Hindlimb muscle (tissue), 1 donor: Measurements from ENCODE around the gene MTREX. TPM values are rescaled to one million over a fixed set of nuclear protein-coding genes. Genes with fewer than 3 reads are reported as not detected.

ENCODE experiments used
- DNase-seq: peaks from one replicate; pipeline ENCODE4 v3.0.0-alpha.2; 2013
- polyA plus RNA-seq: library from polyadenylated mRNA; unstranded; fragments of 120-200 nt; gene quantifications from one replicate; pipeline ENCODE4 v1.2.1, GENCODE V29; 2013; ENCODE audit not compliant: insufficient read length

The MTREX gene
- polyA plus RNA-seq, 1 donor: 58.0 TPM

GRCh38 chr5:55385227-55385626 lies 77.4 kb downstream of the MTREX start:
- DNase-seq: no peak

DNA sequence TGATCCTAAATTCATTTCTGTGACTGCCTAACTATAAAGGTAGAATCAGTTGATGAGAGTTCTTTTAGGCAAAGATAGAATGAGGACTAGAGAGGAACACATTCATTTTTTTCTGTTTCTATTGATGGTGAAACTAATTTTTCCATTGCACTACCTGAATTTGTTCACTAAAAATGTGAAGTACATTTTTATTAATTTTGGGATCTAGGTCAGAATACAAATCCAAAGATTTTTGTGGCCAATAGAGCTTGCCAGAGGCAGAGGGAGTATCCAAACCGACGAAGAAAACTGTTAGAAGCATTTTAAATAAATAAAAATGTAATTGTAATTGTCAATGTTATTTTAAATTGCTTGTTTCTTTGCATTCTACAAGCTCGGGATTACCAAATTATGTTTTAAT lies 78.1 kb downstream of the MTREX start:
- peak; percentile 24 for DNase-seq

DNA sequence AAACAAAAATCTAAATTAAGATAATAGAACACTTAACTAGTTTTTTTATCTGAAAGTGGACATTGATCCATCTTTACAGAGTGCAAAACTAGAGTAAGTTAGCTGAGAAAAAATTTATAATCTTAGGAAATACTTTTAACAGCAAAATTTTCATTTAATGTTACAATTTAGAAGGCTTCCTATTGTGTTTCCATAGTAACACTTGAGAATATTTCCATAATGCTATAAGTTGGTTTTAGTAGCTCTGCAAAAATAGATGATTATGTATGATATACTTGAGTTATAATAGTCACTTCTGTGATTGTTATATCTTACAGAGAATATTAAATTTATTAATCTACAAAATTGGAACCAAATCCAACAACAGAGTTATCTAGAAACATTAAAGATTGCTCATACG lies 78.6 kb downstream of the MTREX start:
- DNase-seq: no peak

GRCh38 chr5:55387865-55388264 lies 80.1 kb downstream of the MTREX start:
- DNase-seq: no peak

DNA sequence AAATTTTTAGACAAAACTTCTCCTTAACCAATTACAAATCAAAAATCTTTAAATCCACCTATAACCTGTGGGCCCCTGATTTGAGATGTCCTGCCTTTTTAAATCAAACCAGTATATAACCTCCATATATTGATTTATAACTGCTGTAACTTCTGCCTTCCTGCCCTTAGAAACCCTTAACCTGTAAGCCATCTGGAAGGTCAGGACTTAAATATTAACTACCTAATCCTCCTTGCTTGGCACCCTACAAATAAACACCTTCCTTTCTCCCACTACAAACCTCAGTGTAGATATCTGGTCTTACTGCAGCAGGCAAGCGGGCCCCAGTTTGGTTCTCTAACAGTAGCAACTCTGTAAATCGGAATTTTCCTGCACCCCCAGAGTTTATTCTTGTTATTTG lies 83.9 kb downstream of the MTREX start:
- DNase-seq: no peak

GRCh38 chr5:55392669-55393068 lies 84.9 kb downstream of the MTREX start:
- no peak for DNase-seq

DNA sequence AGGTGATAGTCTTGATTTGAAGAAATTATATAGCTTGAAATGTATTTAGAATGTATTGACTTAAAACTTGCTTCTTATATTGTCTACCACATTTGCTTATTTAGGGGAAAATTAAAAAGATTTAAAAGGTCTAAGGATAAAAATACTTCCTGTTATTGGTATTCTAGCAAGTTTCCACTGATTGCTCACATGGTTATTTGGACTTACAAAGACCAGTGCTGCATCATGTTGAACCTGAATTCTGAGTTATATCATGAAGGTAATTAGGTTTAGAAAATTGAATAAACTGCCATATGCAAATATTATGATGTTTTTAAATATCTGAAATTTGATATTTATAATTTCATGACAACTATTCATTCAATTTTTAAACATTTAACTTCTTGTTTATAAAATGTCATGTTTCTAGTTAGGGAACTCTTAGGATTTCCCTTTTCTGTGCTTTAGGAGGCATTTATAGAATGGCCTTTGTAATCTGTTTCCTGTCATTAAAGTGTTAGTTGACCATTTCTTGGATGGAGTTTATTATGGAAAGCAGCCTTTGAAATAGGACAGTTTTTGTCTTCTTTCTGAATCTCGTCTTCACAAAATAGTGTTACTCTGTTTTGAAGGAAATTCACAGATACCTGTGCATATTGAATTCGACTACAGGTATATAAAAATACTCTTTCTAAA lies 85.8 kb downstream of the MTREX start:
- no peak for DNase-seq

DNA sequence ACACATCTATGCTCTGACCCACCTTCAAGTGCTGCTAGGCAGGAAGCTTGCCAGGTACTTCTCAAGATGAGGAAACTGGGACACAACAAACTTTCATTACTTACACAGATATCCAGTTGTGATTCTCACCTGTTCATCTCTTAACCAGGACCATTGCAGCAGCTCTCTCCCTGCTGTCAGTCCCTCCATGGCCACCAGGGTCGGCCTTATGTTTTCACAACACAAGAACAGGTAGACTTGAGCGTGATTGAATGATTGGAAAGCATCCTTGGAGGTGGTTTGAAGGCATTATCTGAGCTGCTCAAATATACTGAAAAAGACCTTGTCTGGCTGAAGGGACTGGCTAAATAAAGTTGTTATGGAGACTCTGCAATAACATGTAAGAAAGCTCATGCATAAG lies 94.4 kb downstream of the MTREX start:
- no peak for DNase-seq

DNA sequence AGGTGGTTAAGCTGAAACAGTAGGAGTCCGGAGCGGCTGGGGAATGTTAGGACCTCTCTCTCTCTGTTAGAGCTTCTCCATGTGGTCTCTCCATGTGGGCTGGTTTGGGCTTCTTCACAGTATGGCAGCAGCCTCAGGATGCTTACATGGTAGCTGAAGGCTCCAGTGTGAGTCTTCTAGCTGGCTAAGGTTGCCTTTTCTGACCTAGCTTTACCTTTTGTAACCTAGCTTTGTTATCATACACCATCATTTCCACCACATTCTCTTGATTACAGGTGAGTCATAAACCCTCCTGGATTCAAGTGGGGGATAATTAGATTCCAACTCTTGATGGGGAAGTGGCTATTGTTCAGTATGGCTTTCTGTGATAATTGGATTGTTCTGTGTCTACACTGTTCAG lies 98.5 kb downstream of the MTREX start:
- no peak for DNase-seq

DNA sequence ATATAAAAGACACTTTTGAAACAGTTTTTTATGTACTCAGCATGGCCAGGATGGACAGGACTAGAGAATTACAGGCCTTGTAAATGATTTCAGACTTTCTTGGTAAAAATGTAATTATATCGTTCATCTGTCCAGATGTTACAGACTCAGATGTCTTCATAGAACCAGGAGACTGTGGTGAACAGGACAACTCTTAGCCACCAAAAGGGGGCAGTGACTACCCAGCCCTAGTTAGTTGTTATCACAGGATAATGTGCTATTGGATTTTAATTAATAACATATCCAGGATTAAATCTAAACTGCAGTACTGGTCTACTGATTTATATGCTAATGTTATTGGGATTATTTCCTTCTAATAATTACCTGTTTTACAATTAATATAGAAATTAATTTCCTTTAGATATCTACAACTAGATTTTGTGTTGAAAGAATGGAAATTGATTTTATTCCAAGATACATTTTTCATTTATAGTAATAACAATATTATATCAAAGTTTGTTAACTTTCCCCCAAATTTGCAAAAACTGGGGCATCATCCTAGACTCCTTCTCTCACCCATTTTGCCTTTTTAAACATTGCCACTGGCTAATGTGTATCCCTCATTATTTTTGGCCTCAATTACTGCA lies 99.4 kb downstream of the MTREX start:
- peak; percentile 38 for DNase-seq

- no peak for DNase-seq
Measured at GRCh38 chr5:55407984-55408383, 100.2 kb downstream of the MTREX start.

DNA sequence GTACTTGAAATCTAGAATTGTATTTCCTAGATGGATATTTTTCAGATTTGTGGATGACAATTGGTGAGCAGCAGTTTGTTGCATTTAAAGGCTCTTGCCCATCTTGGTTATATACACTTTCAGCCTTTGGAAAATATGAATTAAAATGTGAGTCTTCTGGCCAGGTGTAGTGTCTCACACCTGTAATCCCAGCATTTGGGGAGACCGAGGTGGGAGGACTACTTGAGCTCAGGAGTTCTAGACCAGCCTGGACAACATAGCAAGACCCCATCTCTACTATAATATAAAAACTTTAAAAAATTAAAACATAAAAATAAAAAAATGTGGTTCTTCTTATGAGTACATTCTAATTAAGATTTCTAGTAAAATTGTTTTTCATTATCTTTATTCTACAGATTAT lies 102.0 kb downstream of the MTREX start:
- DNase-seq: no peak

GRCh38 chr5:55410845-55411244 lies 103.1 kb downstream of the MTREX start:
- no peak for DNase-seq

DNA sequence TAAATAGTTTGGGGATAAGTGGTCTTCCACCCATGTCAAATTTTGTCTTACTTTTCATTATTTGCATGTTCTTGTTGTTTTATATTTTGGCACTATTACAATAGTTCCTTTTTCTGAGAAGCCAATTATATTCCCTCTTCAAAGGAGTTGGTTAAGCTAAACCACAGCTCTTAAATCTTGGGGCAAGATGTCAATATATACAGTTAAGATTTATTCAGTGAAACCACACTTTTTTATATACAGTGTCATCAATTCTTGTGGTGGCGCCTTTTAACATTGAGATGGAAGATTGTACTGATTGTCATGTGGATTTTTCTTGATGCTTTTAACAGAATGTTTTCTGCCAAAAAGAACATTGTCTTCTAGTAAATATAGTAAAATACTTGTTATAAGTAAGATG lies 104.1 kb downstream of the MTREX start:
- no peak for DNase-seq

DNA sequence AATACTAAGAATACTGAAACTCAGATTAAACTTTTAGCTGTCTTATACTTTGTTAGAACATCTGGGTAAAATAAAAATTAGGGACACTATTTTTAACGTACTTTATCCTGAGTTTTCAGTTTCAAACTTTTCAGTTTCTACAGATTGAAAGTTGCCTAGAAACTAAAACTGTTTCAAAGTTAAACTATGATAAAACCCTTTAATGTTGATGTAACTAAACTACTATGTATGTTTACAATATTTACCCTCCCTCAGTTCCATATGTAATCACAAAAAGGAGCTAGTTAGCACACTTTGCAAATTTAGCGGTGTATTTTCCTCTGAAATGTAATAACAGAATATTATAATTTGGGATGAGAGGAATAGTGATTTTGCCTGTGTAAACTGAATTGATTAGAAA lies 105.9 kb downstream of the MTREX start:
- no peak for DNase-seq

GRCh38 chr5:55415071-55415470 lies 107.3 kb downstream of the MTREX start:
- DNase-seq: no peak

DNA sequence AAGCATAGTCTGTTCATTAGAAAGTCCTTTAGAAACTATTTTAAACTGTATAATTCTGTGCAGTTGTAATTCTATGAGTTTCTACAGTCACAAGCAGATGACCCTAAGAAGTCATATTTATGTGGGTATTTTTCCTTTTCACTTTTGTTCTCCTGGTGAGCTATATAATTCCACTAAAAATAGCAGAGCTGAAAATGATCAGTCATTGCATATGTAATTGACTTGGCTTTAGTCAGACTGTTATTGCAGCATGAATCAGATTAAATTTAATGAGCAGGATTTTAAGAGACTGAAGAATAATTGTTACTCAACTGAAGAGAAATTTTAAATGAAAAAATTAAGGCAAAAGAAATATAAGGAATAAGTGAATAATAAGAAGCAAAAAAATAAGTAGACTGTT lies 108.5 kb downstream of the MTREX start:
- DNase-seq: no peak

DNA sequence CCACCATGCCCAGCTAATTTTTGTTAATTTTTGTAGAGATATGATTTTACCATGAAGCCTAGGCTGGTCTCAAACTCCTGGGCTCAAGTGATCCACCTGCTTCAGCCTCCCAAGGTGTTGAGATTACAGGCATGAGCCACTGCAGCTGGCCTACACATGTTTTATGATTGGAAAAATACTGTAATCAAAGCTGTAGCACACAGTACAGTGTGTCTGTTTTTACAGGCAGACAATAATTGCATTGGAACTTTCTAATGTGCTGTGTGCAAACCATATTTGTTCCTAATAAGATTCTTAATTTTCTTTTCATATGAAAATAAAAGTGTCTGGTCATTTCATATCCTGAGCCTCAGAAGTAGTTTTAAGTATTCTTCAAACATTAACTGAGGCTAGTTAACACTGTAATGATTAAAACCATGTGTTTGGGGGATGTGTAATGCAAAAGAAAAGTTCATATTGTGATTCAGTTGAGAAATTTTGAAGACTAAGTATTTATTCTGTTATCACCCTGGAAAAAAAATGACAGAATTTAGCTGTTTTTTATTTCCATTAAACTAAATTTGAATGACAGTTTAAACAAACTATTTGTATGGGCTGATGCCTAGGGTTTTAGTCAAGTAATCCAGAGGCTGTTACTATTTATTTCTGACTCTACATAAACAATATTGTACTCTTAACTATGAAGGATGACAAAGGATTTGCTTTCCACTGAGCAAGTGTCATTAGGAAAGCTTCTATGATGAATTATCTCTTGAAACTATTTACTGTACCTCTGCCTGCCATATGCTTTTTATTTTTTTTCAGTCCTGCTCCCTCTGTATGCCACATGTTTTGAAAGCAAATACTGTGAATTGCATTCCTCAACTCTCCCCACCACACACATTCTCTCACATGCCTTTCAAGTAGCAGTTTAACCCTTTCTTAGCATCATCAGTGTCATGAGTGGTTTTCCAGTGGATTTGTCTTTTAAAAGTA lies 111.5 kb downstream of the MTREX start:
- DNase-seq: no peak

GRCh38 chr5:55421074-55421529 lies 113.3 kb downstream of the MTREX start:
- no peak for DNase-seq

- DNase-seq: no peak
Measured at GRCh38 chr5:55426455-55426854, 118.7 kb downstream of the MTREX start.

- DNase-seq: no peak
Measured at GRCh38 chr5:55427157-55427556, 119.4 kb downstream of the MTREX start.

DNA sequence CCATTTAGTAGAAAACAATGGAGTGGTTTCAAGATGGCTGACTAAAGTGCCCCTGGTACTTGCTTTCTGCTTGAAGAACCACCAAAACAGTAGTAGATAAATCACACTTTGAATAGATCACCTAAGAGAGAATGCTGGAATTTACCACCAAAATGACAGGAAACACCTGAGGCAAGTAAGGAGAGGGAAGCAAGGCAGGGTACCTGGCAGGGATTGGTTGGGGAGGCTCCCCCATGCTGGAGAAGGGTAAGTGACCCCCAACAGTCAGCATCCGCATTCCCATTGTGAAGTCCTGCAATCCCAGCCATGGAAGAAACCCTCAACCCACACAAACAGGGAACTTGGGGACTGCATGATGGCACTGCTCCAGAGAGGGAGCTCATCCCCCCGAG lies 121.4 kb downstream of the MTREX start:
- no peak for DNase-seq

DNA sequence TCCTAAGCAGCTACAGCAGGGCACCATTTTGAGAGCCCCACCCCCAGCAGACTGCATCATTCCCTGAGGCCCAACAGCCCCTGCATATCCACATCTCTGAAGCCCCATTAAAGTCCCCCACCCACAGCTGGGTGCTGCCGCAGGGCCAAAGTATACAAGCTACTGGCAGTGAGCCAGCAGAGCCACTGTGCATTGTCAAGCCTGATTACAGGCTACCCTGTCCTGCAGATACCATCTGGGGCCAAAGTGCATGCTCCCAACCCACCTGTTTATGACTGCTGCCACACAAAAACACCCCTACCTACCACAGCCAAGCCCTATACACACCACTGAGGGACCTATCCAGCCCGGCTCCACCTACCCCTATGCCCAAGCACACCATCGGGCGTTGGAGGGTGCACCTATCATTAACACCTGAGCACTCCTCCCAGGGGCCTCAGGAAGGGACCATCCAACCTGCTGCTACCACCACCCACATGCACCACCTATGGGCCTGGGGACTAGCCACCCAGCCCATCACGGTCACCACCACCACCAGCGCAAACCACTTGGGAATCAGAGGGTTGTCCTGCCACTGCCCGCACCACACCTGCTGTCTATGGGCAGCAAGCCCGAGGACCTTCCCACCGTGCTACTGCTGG lies 121.9 kb downstream of the MTREX start:
- no peak for DNase-seq
